ENCODE results near the gene PFKFB4. TPM values are rescaled to one million over a fixed set of nuclear protein-coding genes. Genes with fewer than 3 reads are reported as not detected.
"Not testable (repeated sequence)": the region's sequence is repeated elsewhere in the genome, so short reads cannot be mapped to it uniquely, and the experiment has no call there.

Gene PFKFB4
- total RNA-seq, 1 experiment from 2014 or later, result 20.3 TPM

DNA sequence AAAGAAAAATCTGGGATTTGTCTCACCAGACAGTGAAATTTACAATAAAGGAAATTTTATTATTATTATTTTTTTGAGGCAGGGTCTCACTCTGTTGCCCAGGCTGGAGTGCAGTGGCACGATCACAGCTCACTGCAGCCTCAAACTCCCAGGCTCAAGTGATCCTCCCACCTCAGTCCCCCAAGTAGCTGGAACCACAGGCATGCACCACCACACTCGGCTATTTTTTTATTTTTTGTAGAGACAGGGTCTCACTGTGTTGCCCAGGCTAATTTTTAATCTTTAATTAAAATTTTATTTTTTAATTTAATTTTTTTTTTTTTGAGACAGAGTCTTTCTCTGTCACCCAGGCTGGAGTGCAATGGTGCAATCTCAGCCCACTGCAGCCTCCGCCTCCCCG is 82.6 kb downstream of the PFKFB4 start:
- intact Hi-C loops (cut with micrococcal nuclease); H2AFZ ChIP-seq (ENCODE audit: low read depth, low read length, poor library complexity, severe bottlenecking); H3K9ac ChIP-seq (ENCODE audit: low read length); DNase-seq (ENCODE audit: low read depth, low spot score); BruUV-seq (replicated peaks); H3K36me3 ChIP-seq (ENCODE audit: control insufficient read depth in 1 of 2, insufficient read depth in 2 of 2, low read length in 2 of 2); H3K4me3 ChIP-seq (replicated peaks in 1 of 2; ENCODE audit: low read depth in 1 of 2, low read length in 2 of 2); H4K20me1 ChIP-seq (ENCODE audit: insufficient read depth); H3K9me2 ChIP-seq (ENCODE audit: insufficient read depth); H3K9me3 ChIP-seq (ENCODE audit: control insufficient read depth in 1 of 2, insufficient read depth in 1 of 2, low read depth in 1 of 2, low read length in 2 of 2); ATAC-seq; H3K27me3 ChIP-seq (ENCODE audit: insufficient read depth, low read length): not testable (repeated sequence)
- Histone ChIP-seq H3K4me2 (ENCODE audit: low read length) (0 out of 2 replicates have a peak overlapping the region, but pooled peaks have one; percentile 79), H3K79me2 (ENCODE audit: insufficient read depth, low read length) (peaks cover 34% of the 10 kb centered on the region), H3K4me1 (ENCODE audit: control insufficient read depth in 1 of 2, insufficient read depth in 2 of 2, low read length in 2 of 2) (peaks cover 20 to 29% of the 10 kb centered on the region in 2 experiments; a peak in 3 of 4 replicates), H3K27ac (ENCODE audit: low read depth, low read length) (peak overlapping the region; percentile 73; the same call in 1 of the 2 replicates)
- RAD21 ChIA-PET (ENCODE audit: low non-redundant PET in 1 of 2, low total read pairs in 2 of 2, uncharacterized antibody in 2 of 2, unreplicated experiment in 2 of 2), result interaction anchor here in 1 of 2 experiments (1.0 to 1.1 kb wide), 2 partner anchors 31 to 83 kb away, joined by 3 read pairs; partner anchors contain the start of gene PFKFB4
- CTCF ChIA-PET, result interaction anchor here (0.7 to 2.2 kb wide), 7 partner anchors 8 to 161 kb away, joined by 3 to 7 read pairs (median 4); partner anchors contain the start of gene SLC26A6
- POLR2A ChIA-PET, result interaction anchor here (0.7 to 1.8 kb wide), 4 partner anchors 14 to 244 kb away, joined by 3 to 10 read pairs (median 3); partner anchors contain the start of gene PFKFB4

DNA sequence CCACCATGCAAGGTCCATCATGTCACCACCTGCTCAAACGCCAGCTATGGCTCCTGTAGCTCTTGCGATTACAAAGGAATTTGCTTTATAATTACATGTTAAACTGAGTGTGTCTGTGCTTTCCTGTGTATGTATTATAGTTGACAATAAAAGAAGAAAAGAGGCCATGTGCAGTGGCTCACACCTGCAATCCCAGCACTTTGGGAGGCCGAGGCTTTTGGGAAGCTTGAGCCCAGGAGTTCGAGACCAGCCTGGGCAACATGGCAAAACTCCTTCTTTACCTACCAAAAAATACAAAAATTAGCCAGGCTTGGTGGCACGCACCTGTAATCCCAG is 83.0 kb downstream of the PFKFB4 start:
- BruUV-seq (replicated peaks), result no TSS peak
- Histone ChIP-seq H3K4me2 (ENCODE audit: low read length) (peak overlapping the region; percentile 79), H3K9me2 (ENCODE audit: insufficient read depth) (no peaks in the 10 kb centered on the region), H3K79me2 (ENCODE audit: insufficient read depth, low read length) (peaks cover 38% of the 10 kb centered on the region), H2AFZ (ENCODE audit: low read depth, low read length, poor library complexity, severe bottlenecking) (no peak overlapping the region), H3K9me3 (ENCODE audit: control insufficient read depth in 1 of 2, insufficient read depth in 1 of 2, low read depth in 1 of 2, low read length in 2 of 2) (no peaks in the 10 kb centered on the region), H3K9ac (ENCODE audit: low read length) (peak overlapping the region; percentile 75), H4K20me1 (ENCODE audit: insufficient read depth) (no peaks in the 10 kb centered on the region), H3K36me3 (ENCODE audit: control insufficient read depth in 1 of 2, insufficient read depth in 2 of 2, low read length in 2 of 2) (no peaks in the 10 kb centered on the region), H3K4me3 (replicated peaks in 1 of 2; ENCODE audit: low read depth in 1 of 2, low read length in 2 of 2) (peak overlapping the region in 1 of 2 experiments; percentile 65; a peak in 3 of 4 replicates), H3K27me3 (ENCODE audit: insufficient read depth, low read length) (no peaks in the 10 kb centered on the region), H3K4me1 (ENCODE audit: control insufficient read depth in 1 of 2, insufficient read depth in 2 of 2, low read length in 2 of 2) (peaks cover 20 to 29% of the 10 kb centered on the region in 2 experiments; a peak in 3 of 4 replicates), H3K27ac (ENCODE audit: low read depth, low read length) (peak overlapping the region; percentile 73)
- DNase-seq (ENCODE audit: low read depth, low spot score) (no peak), ATAC-seq (no peak)
- CTCF ChIA-PET, result interaction anchor here (0.7 to 2.2 kb wide), 9 partner anchors 9 to 162 kb away, joined by 3 to 7 read pairs (median 4); partner anchors contain the start of genes PFKFB4 and SLC26A6
- intact Hi-C loops (cut with micrococcal nuclease), result loop anchor here (2.0 kb wide), 2 partner anchors 33 to 75 kb away; no protein-coding TSS in a partner anchor
- RAD21 ChIA-PET (ENCODE audit: low non-redundant PET in 1 of 2, low total read pairs in 2 of 2, uncharacterized antibody in 2 of 2, unreplicated experiment in 2 of 2), result interaction anchor here in 1 of 2 experiments (1.0 to 1.1 kb wide), 2 partner anchors 31 to 83 kb away, joined by 3 read pairs; partner anchors contain the start of gene PFKFB4
- POLR2A ChIA-PET, result interaction anchor here (0.7 to 1.8 kb wide), 5 partner anchors 14 to 244 kb away, joined by 3 to 10 read pairs (median 3); partner anchors contain the start of gene PFKFB4
- TF ChIP-seq SRF (IDR thresholded peaks at IDR 0.05; ENCODE audit: low read depth) (no peak), RAD21 (IDR thresholded peaks at IDR 0.05; ENCODE audit: low read depth) (no peak), ZNF274 (IDR thresholded peaks at IDR 0.05; ENCODE audit: low read depth, low read length) (no peak), TCF7L2 (IDR thresholded peaks at IDR 0.05; ENCODE audit: borderline replicate concordance, extremely low read depth, insufficient read depth, insufficient read length) (no peak), JUND (IDR thresholded peaks at IDR 0.05) (no peak), SIN3A (IDR thresholded peaks at IDR 0.05; ENCODE audit: low read depth) (no peak)
- TF ChIP-seq, protein P1, sequence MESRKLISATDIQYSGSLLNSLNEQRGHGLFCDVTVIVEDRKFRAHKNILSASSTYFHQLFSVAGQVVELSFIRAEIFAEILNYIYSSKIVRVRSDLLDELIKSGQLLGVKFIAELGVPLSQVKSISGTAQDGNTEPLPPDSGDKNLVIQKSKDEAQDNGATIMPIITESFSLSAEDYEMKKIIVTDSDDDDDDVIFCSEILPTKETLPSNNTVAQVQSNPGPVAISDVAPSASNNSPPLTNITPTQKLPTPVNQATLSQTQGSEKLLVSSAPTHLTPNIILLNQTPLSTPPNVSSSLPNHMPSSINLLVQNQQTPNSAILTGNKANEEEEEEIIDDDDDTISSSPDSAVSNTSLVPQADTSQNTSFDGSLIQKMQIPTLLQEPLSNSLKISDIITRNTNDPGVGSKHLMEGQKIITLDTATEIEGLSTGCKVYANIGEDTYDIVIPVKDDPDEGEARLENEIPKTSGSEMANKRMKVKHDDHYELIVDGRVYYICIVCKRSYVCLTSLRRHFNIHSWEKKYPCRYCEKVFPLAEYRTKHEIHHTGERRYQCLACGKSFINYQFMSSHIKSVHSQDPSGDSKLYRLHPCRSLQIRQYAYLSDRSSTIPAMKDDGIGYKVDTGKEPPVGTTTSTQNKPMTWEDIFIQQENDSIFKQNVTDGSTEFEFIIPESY (IDR thresholded peaks at IDR 0.05; ENCODE audit: extremely low read depth, insufficient replicate concordance, low read length), result no peak
- TF ChIP-seq, protein P2, sequence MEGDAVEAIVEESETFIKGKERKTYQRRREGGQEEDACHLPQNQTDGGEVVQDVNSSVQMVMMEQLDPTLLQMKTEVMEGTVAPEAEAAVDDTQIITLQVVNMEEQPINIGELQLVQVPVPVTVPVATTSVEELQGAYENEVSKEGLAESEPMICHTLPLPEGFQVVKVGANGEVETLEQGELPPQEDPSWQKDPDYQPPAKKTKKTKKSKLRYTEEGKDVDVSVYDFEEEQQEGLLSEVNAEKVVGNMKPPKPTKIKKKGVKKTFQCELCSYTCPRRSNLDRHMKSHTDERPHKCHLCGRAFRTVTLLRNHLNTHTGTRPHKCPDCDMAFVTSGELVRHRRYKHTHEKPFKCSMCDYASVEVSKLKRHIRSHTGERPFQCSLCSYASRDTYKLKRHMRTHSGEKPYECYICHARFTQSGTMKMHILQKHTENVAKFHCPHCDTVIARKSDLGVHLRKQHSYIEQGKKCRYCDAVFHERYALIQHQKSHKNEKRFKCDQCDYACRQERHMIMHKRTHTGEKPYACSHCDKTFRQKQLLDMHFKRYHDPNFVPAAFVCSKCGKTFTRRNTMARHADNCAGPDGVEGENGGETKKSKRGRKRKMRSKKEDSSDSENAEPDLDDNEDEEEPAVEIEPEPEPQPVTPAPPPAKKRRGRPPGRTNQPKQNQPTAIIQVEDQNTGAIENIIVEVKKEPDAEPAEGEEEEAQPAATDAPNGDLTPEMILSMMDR (IDR thresholded peaks at IDR 0.05 in 2 of 3, conservative IDR thresholded peaks at IDR 0.05 in 1 of 3; ENCODE audit: borderline replicate concordance in 1 of 3, insufficient read depth in 1 of 3, low read depth in 2 of 3, low read length in 2 of 3), result no peak
- TF ChIP-seq, protein P3, sequence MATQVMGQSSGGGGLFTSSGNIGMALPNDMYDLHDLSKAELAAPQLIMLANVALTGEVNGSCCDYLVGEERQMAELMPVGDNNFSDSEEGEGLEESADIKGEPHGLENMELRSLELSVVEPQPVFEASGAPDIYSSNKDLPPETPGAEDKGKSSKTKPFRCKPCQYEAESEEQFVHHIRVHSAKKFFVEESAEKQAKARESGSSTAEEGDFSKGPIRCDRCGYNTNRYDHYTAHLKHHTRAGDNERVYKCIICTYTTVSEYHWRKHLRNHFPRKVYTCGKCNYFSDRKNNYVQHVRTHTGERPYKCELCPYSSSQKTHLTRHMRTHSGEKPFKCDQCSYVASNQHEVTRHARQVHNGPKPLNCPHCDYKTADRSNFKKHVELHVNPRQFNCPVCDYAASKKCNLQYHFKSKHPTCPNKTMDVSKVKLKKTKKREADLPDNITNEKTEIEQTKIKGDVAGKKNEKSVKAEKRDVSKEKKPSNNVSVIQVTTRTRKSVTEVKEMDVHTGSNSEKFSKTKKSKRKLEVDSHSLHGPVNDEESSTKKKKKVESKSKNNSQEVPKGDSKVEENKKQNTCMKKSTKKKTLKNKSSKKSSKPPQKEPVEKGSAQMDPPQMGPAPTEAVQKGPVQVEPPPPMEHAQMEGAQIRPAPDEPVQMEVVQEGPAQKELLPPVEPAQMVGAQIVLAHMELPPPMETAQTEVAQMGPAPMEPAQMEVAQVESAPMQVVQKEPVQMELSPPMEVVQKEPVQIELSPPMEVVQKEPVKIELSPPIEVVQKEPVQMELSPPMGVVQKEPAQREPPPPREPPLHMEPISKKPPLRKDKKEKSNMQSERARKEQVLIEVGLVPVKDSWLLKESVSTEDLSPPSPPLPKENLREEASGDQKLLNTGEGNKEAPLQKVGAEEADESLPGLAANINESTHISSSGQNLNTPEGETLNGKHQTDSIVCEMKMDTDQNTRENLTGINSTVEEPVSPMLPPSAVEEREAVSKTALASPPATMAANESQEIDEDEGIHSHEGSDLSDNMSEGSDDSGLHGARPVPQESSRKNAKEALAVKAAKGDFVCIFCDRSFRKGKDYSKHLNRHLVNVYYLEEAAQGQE (IDR thresholded peaks at IDR 0.05; ENCODE audit: low read depth), result no peak
- TF ChIP-seq, protein P4, sequence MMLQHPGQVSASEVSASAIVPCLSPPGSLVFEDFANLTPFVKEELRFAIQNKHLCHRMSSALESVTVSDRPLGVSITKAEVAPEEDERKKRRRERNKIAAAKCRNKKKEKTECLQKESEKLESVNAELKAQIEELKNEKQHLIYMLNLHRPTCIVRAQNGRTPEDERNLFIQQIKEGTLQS (IDR thresholded peaks at IDR 0.05), result no peak
